Spinal cord (tissue), 10 donors: Measurements from ENCODE around the gene ARHGAP26. TPM values are rescaled to one million over a fixed set of nuclear protein-coding genes. Genes with fewer than 3 reads are reported as not detected.

ENCODE experiments used
- DNase-seq, 6 donors: peaks; one replicate each; pipeline versions ENCODE4 v3.0.0 to v3.0.0-alpha.2; 2013 to 2015; ENCODE audit warnings: low spot score in 6 of 6, low read depth in 4 of 6
- H3K27ac ChIP-seq: one replicate; pipeline ENCODE4 v1.5.1; 2013; ENCODE audit warnings: low read depth, low read length, control low read depth
- H3K27me3 ChIP-seq: one replicate; pipeline ENCODE4 v1.6.1; 2013; ENCODE audit warnings: low read length; ENCODE audit not compliant: control insufficient read depth, insufficient read depth
- H3K36me3 ChIP-seq: one replicate; pipeline ENCODE4 v1.6.1; 2013; ENCODE audit warnings: low read length; ENCODE audit not compliant: control insufficient read depth, insufficient read depth
- H3K4me1 ChIP-seq: one replicate; pipeline ENCODE4 v1.6.1; 2013; ENCODE audit warnings: low read length; ENCODE audit not compliant: control insufficient read depth, insufficient read depth
- H3K4me3 ChIP-seq: one replicate; pipeline ENCODE4 v1.5.1; 2013; ENCODE audit warnings: low read depth, low read length, control low read depth
- H3K9me3 ChIP-seq: one replicate; pipeline ENCODE4 v1.6.1; 2013; ENCODE audit warnings: low read length; ENCODE audit not compliant: control insufficient read depth, insufficient read depth
- WGBS: methylation state at CpG from one replicate; pipeline ENCODE4 v1.1.5; 2013; ENCODE audit warnings: missing lambda C conversion rate; ENCODE audit not compliant: insufficient coverage; 5-methylcytosine and 5-hydroxymethylcytosine counted together
- polyA plus RNA-seq, 2 donors: library from polyadenylated mRNA; unstranded; fragments of 120-200 nt; gene quantifications; one replicate each; pipeline ENCODE4 v1.2.1, GENCODE V29; 2013; ENCODE audit not compliant: insufficient read length in 2 of 2
- total RNA-seq, 2 donors: library from RNA; depleted of rRNA in 1 of 2; stranded (reverse); fragments of 120-200 nt in 1 of 2; fragments of >200 nt in 1 of 2; gene quantifications; one replicate each; pipeline versions ENCODE4 v1.2.3 to v1.2.4, GENCODE V29; 2013 to 2014
- donor health status: healthy.

ARHGAP26 gene
- total and polyA plus RNA-seq, 4 donors = 21.9 to 39.7 (median 22.4) TPM

DNA sequence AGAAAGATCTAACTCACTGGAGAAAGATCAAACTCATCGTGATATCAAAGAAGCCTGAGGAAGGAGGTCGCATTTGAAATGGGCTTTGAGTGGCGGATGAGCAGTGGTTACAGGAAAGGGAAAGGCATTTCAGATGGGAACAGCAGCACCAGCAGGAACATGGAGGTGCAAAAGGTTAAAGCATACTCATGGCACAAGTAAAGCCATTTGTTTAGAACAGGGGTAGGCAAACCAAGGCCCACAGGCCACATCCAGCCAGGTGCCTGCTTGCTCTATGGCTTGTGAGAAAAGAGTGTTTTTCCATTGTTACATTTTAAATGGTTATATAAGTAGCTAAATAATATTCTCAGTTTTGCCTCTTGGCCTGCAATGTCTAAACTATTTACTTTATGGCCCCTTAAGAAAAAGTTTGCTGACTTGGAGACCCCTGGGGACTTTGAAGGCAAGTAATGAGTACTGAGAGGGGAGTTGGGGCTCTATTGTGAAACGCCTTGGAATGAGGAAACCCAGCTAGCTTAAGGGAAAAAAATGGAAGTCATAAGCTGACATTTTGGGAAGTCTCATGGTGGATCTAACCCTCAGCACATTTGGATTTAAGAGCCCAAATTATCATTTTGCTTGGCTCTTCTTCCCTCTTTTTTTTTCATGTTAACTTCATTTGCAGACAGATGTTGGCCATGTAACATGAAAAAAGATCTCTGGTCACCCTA, 422.2 kb downstream of the ARHGAP26 start:
- H3K4me3 ChIP-seq = no peak overlapping the region
- no peak overlapping the region for H3K27ac ChIP-seq
- WGBS = 95% methylated on average over 4 of the region's 4 CpGs
- peaks cover 3% of the 10 kb centered on the region for H3K9me3 ChIP-seq
- H3K4me1 ChIP-seq = peaks cover 2% of the 10 kb centered on the region
- no peak for DNase-seq
- no peaks in the 10 kb centered on the region for H3K36me3 ChIP-seq
- no peaks in the 10 kb centered on the region for H3K27me3 ChIP-seq

DNA sequence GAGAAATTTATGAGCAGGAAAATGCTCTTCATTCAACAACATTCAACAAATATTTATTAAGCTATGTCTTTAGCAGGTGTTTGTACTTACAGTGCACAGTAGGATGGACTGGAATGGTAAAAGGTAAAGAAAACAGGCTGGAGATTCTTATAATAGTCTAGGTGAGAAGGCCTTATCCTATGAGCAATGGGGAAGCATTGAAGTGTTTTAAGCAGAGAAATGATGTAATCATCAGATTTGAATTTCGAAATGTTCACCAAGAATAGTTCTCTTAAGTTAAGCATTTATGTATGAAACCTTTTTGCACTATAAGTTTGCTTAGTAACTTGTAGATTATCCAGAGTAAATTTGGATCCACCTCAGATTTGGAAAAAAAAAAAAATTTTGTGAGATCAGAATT, 424.0 kb downstream of the ARHGAP26 start:
- H3K9me3 ChIP-seq = peaks cover 3% of the 10 kb centered on the region
- H3K4me3 ChIP-seq = no peak overlapping the region
- H3K27ac ChIP-seq = no peak overlapping the region
- H3K27me3 ChIP-seq = no peaks in the 10 kb centered on the region
- no peak for DNase-seq
- H3K36me3 ChIP-seq = no peaks in the 10 kb centered on the region
- WGBS = no CpG with 5 or more reads among the region's 1 CpG
- no peaks in the 10 kb centered on the region for H3K4me1 ChIP-seq

DNA sequence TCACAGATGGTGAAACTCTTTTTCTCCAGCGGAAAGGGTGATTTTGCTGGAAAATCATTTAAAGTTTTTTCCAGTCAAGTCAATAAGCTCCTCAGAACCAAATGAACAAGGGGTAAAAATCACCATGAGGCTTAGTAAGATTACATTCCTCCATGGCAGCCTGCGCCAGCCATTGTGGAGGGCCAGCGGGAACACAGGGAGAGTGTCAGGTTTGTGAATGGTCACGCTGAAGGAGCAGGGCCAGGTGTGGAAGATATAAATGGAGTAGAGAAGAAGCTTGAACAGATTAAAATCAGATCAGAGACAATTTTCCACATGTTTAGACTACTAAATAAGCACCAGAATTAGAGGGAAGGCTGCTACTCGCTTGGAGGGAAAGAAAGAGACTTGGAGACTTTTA, 424.5 kb downstream of the ARHGAP26 start:
- no peak for DNase-seq
- Histone ChIP-seq H3K4me3 (no peak overlapping the region), H3K27ac (no peak overlapping the region), H3K9me3 (peaks cover 3% of the 10 kb centered on the region), H3K27me3 (no peaks in the 10 kb centered on the region), H3K4me1 (no peaks in the 10 kb centered on the region), H3K36me3 (no peaks in the 10 kb centered on the region)
- WGBS = 77% methylated on average over 3 of the region's 5 CpGs

DNA sequence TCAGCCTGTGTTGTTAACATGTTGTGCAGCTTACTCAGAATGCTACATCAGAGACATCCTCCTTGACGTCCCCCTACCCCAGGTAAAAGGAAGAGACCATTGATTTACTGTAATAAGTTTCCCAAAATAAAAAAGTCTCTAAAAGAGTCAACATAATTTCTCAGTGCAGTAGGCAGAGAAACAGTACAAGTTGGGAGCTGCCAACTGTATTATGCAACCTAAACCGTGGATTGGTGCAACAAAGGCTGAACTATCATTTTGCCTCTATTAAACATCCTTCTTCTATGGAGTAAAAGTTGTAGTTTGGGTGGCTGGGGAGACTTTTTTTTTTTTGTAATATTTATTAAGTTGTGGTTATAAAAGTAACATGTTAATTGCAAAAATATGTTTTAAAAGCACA, 425.3 kb downstream of the ARHGAP26 start:
- Histone ChIP-seq H3K9me3 (no peaks in the 10 kb centered on the region), H3K4me3 (no peak overlapping the region), H3K36me3 (no peaks in the 10 kb centered on the region), H3K4me1 (no peaks in the 10 kb centered on the region), H3K27me3 (no peaks in the 10 kb centered on the region), H3K27ac (no peak overlapping the region)
- WGBS = no CpG with 5 or more reads among the region's 2 CpGs
- DNase-seq = no peak

DNA sequence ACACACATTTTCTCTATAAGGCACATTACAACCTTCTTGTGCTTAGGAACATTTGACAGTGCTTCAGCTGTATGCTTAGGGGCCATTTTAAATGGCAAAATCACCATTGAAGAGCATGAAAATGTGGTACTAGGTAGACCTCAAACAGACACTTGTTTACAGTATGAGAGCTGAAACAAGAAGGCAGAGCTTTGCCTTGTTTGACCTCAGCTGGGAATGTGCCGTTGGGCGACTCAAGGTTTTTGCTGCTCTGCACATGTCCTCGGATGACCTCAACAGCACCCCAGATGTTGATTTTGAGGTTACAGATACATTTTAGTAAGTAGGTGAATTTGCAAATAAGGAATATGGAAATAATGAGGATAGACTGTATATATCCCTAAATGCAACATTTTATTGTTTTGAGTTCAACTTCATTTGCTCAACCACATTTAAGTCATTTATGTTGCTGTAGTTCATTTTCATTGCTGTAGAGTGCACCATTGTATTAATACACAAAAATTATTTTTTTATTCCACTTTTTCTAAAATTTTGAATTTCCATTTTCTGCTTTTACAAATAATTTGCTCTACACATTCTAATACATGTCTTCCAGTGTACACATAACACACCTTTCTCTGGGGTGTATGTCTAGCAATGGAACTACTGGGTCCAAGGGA, 426.6 kb downstream of the ARHGAP26 start:
- DNase-seq = no peak
- H3K27ac ChIP-seq = no peak overlapping the region
- no peaks in the 10 kb centered on the region for H3K27me3 ChIP-seq
- no peaks in the 10 kb centered on the region for H3K9me3 ChIP-seq
- no peaks in the 10 kb centered on the region for H3K4me1 ChIP-seq
- WGBS = no CpG with 5 or more reads among the region's 3 CpGs
- no peaks in the 10 kb centered on the region for H3K36me3 ChIP-seq
- H3K4me3 ChIP-seq = no peak overlapping the region

DNA sequence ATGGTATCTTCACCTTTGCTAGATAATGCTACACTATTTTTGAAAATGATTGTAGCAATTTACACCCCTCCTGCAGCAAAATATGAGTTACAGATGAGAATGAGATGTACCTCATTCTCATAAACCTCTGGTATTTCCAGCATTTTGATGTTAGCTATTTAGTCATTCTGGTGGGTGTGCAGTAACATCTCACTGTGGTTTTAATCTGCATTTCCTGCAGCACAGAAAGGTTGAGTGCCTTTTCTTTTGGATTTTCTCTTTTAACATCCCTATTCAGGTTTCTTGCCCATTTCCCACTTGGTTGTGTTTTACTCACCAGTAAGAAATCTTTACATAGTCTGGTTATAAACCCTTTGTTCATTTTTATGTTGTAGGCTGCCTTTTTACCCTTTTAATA, 427.1 kb downstream of the ARHGAP26 start:
- DNase-seq = no peak
- no peak overlapping the region for H3K4me3 ChIP-seq
- H3K9me3 ChIP-seq = no peaks in the 10 kb centered on the region
- no peaks in the 10 kb centered on the region for H3K4me1 ChIP-seq
- H3K27ac ChIP-seq = no peak overlapping the region
- no peaks in the 10 kb centered on the region for H3K36me3 ChIP-seq
- H3K27me3 ChIP-seq = no peaks in the 10 kb centered on the region

DNA sequence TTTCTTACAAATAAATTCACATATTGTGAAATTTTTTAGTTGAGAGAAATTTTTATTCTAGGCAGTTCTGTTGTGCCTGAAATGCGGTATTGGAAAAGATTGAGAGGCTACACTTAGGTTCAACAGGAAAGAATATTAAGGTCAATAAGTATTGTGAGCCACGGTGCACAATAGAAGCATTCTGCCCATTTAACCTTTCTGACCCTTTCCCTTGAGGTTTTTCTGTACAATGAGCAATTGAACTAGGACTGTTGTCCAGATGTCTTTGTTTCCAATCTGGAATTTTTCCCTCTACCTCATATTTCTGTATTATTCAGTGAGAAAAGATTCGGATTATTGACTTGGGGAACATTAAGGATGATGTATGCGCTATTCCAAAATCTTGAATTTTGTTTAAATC, 428.2 kb downstream of the ARHGAP26 start:
- H3K36me3 ChIP-seq = no peaks in the 10 kb centered on the region
- H3K9me3 ChIP-seq = peaks cover 2% of the 10 kb centered on the region
- no peaks in the 10 kb centered on the region for H3K4me1 ChIP-seq
- DNase-seq = no peak
- WGBS = 60% methylated on average over 1 of the region's 4 CpGs
- H3K27ac ChIP-seq = no peak overlapping the region
- no peaks in the 10 kb centered on the region for H3K27me3 ChIP-seq
- H3K4me3 ChIP-seq = no peak overlapping the region

DNA sequence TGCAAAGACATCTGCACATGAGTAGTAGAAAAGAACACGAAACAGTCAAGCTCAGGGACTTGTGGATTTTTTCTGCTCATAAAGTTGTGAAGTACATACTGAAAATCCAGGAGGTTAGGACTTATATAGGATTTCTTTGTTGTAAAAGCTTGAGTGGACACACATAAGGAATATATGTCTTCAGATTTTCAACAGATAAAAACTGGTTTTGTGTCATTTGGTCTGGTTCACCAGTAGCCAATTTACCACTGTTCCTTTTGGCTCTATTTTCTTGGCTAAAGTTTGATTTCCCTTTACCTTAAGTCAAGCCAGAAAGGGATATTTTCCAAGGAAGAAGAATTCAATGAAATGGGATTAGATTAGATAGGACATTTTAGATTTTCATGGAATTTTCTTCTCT, 429.0 kb downstream of the ARHGAP26 start:
- H3K4me3 ChIP-seq = no peak overlapping the region
- no peak overlapping the region for H3K27ac ChIP-seq
- no peak for DNase-seq
- no peaks in the 10 kb centered on the region for H3K36me3 ChIP-seq
- no peaks in the 10 kb centered on the region for H3K27me3 ChIP-seq
- peaks cover 2% of the 10 kb centered on the region for H3K9me3 ChIP-seq
- H3K4me1 ChIP-seq = no peaks in the 10 kb centered on the region
- WGBS = 100% methylated on average over 1 of the region's 1 CpG

DNA sequence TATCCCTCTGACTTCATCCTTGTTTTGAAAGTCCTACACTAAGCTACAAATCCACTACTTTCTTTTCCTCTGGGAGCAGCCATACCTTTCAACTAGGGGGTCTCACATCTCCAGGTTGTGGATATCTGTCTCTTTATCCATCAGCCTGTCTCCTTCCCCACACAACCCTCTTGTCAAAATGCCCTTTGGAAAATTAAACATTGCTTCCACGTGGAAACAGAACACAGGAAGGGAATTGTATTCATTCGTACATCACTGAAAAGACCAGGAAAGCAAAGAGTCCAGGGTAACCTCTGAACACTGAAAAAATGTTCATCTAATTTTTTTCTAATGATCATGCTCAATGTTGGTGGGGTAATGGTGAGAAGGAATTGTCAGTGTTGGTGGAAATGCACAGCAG, 429.7 kb downstream of the ARHGAP26 start:
- WGBS = 20% methylated on average over 1 of the region's 2 CpGs
- H3K36me3 ChIP-seq = no peaks in the 10 kb centered on the region
- no peak for DNase-seq

DNA sequence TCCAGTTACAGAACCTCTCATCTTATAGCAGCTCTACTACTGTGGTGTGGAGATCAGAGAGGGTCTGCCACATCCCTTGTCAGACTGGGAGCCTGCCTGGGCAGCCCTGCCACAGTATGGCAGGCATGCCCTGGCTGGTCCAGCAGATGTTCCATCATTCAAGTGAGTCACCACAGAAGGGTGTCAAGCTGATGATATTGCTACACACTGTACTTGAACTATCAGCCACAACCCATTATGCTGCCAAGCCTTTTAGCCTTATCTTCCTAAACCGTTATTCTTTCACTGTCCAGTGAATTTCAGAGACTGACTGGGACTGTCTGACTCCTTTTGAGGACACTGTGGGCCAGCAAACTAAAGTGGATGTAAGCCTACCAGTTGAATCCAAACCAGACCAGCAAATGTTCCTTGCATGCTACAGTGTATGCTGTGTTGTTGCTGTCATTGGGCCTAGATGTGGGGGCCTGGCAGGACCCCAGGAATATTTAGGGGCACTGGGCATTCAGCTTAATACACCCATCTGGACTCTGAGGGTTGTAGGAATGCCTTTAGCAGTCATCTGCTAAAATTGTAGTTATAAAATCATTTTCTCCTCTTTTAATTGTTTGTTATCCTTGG, 430.7 kb downstream of the ARHGAP26 start:
- Histone ChIP-seq H3K4me3 (no peak overlapping the region), H3K27ac (no peak overlapping the region), H3K36me3 (no peaks in the 10 kb centered on the region), H3K4me1 (no peaks in the 10 kb centered on the region), H3K27me3 (no peaks in the 10 kb centered on the region), H3K9me3 (peaks cover 2% of the 10 kb centered on the region)
- DNase-seq = peak in 1 of 6 donors; percentile 20
- 80% methylated on average over 1 of the region's 1 CpG for WGBS

More for the DNA sequence above, 429.7 kb downstream of the ARHGAP26 start:
- no peak overlapping the region for H3K4me3 ChIP-seq
- no peak overlapping the region for H3K27ac ChIP-seq
- peaks cover 2% of the 10 kb centered on the region for H3K9me3 ChIP-seq
- H3K4me1 ChIP-seq = no peaks in the 10 kb centered on the region
- H3K27me3 ChIP-seq = no peaks in the 10 kb centered on the region
